ENCODE data around the gene STK4. TPM values are rescaled to one million over a fixed set of nuclear protein-coding genes. Genes with fewer than 3 reads are reported as not detected.
A peak's percentile ranks its signal among the peaks of the same experiment; 100 is the strongest.

Gene STK4
- total and polyA plus RNA-seq, 2 experiments from 2014 or later = 16.0 to 19.1 TPM

DNA sequence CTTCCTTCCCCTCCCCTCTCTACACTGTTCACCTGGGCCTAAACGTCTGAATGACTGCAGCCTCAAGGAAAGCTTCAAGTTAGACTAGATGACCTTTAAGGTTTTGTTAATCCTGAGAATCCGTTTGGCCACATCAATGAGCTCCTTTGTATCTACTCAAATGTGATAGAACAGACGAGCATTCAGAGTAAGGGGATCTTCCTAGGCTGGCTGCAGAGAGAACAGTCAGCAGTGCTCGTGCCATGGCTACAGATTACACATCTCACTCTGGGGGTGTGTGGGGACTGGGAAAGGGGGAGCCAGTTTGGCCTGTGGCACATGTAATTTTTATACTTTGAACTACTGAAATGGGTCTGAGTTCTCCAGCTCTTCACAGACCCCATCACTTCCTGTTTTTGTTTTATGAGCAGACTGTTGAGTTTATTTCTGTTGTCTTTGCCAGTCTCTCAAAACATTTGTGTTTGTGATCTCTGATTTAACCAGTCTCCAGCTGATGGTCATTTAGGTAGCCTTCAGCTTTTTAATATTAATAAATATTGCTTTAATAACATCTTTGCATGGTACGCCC is 83.7 kb downstream of the STK4 start:
- Histone ChIP-seq H3K36me3 (no peaks in the 10 kb centered on the region), H3K27ac (no peak overlapping the region), H3K4me1 (ENCODE audit: low read depth) (peaks cover 10% of the 10 kb centered on the region), H3K9me3 (ENCODE audit: low read depth) (no peaks in the 10 kb centered on the region), H3K4me3 (no peak overlapping the region), H3K27me3 (no peaks in the 10 kb centered on the region)
- no peak for DNase-seq (ENCODE audit: low read depth in 1 of 2, low spot score in 1 of 2)
- TF ChIP-seq CTCF (IDR thresholded peaks at IDR 0.05; ENCODE audit: low read depth, low read length) = no peak

GRCh38 chr20:45051204-45052060 is 85.1 kb downstream of the STK4 start:
- peaks cover 10% of the 10 kb centered on the region for H3K4me1 ChIP-seq (ENCODE audit: low read depth)
- no peak for DNase-seq (ENCODE audit: low read depth in 1 of 2, low spot score in 1 of 2)
- no peak overlapping the region for H3K4me3 ChIP-seq
- no peaks in the 10 kb centered on the region for H3K27me3 ChIP-seq
- H3K36me3 ChIP-seq = no peaks in the 10 kb centered on the region
- no peak for TF ChIP-seq CTCF (IDR thresholded peaks at IDR 0.05; ENCODE audit: low read depth, low read length)
- H3K27ac ChIP-seq = no peak overlapping the region
- H3K9me3 ChIP-seq (ENCODE audit: low read depth) = no peaks in the 10 kb centered on the region

DNA sequence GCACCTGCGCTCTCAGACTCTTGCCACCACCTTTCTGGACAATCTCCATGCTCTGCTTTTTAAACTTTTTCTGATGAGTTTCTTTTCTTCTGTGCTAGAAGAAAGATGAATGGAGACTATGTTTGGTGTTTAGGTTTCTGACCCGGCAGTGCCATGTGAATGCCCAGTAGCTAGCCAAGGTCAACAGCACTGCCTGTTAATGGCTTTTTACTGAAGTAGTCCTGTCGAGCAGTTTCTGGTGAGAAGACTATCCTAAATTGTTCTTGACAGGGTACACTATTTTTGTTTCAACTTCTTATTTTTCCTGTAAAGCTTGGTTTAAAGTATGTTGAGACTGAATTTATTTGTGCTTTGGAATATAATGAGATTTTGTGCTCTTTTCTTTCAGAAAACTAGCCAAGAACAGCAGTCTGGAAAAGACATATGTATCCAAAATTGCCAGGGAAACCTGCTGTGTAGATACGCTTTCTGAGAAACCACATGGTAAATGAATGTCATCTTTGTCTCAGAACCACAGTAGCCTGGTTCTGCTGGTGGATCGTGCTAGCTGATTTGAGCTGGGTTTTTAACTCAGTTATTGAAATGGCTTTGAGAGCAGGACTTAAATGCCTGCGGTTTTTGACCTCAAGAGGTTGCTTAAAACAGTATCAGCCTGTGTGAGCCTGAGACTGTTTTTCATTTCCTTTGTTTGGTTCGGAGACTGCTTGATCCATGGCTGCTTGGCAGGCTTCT is 86.6 kb downstream of the STK4 start:
- Histone ChIP-seq H3K36me3 (no peaks in the 10 kb centered on the region), H3K27ac (peak overlapping the region; percentile 73)

DNA sequence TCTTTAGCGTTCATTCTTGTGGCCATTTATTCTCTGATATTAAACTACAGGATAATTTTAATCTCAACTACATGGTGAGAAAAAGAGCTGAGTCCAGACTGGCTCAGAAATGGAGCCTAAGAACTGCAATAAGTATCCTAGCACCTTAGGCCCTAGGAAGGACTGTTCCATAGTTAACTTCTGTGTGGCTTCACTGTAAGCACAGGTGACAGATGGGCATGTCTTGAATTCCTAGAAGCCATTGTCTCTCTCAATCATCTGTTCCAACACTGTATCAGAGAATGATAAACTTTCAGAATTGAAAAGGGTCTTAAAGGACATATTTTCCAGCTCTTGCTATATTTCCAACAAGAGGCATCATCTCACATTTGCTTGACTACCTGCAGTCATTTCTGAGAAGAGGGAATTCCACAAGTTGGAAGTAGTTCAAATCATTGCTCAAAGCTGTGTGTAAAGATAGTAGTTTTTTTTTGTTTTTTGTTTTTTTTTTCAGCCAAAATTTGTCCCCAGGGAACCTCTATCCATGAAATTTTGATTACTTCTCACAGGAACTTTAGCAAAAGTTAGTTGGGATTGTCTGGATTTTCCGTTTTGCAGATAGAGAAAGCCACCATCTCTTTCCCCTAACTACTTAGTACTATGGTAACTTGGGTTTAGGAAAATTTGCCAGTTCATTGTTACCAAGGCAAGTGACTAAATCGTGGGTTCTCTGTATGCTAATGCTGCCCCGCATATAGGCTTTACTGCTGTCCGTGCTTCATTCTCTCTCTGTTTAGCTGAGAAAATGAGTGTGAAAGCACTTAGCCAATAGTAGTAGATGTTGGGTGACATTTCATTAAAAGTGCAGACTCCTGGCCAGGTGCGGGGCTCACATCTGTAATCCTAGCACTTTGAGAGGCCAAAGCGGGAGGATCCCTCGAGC is 87.4 kb downstream of the STK4 start:
- Histone ChIP-seq H3K27ac (peak overlapping the region; percentile 73), H3K36me3 (no peaks in the 10 kb centered on the region), H3K4me1 (ENCODE audit: low read depth) (peaks cover 10% of the 10 kb centered on the region), H3K9me3 (ENCODE audit: low read depth) (no peaks in the 10 kb centered on the region), H3K27me3 (no peaks in the 10 kb centered on the region), H3K4me3 (no peak overlapping the region)
- DNase-seq (ENCODE audit: low read depth in 1 of 2, low spot score in 1 of 2) = peak in 1 of 2 donors; percentile 54
- TF ChIP-seq CTCF (IDR thresholded peaks at IDR 0.05; ENCODE audit: low read depth, low read length) = no peak

More for the DNA sequence above, 86.6 kb downstream of the STK4 start:
- no peaks in the 10 kb centered on the region for H3K9me3 ChIP-seq (ENCODE audit: low read depth)
- TF ChIP-seq CTCF (IDR thresholded peaks at IDR 0.05; ENCODE audit: low read depth, low read length) = no peak
- H3K4me1 ChIP-seq (ENCODE audit: low read depth) = peaks cover 10% of the 10 kb centered on the region
- no peak overlapping the region for H3K4me3 ChIP-seq
- DNase-seq (ENCODE audit: low read depth in 1 of 2, low spot score in 1 of 2) = peak in 1 of 2 donors; percentile 90
- H3K27me3 ChIP-seq = no peaks in the 10 kb centered on the region

DNA sequence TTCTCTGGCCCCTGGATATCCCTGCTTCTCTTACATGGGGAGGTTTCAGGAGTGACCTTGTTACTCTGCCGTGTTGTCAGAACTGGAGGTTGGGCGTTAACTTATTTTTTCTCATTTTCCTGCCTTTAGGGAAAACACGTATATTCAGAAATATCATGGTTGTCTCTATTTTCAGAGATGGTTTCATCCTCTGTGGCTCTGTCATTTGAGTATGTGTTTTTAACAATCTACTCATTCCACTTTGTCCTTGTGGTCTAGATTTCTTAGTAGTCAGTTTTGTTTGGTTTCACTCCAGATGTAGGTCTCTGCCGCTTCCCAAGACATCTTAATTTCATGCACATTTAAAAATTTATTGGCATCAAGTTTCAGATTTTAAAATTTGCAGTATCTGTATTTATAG is 88.7 kb downstream of the STK4 start:
- Histone ChIP-seq H3K27ac (no peak overlapping the region), H3K27me3 (no peaks in the 10 kb centered on the region), H3K4me3 (no peak overlapping the region), H3K36me3 (no peaks in the 10 kb centered on the region), H3K4me1 (ENCODE audit: low read depth) (peaks cover 10% of the 10 kb centered on the region), H3K9me3 (ENCODE audit: low read depth) (no peaks in the 10 kb centered on the region)
- no peak for TF ChIP-seq CTCF (IDR thresholded peaks at IDR 0.05; ENCODE audit: low read depth, low read length)
- no peak for DNase-seq (ENCODE audit: low read depth in 1 of 2, low spot score in 1 of 2)

All from cardiac muscle cell (in vitro differentiated cells and primary cell).